NB4 (cell line): ENCODE data around the gene SEPTIN8.
"Not testable (repeated sequence)": the region's sequence is repeated elsewhere in the genome, so short reads cannot be mapped to it uniquely, and the experiment has no call there.

Experiments used
- DNase-seq: peaks from one replicate; pipeline ENCODE4 v3.0.0; 2010; ENCODE audit warnings: low read depth
- H3K4me3 ChIP-seq: one replicate; pipeline ENCODE4 v1.5.1; 2011; ENCODE audit warnings: mild to moderate bottlenecking, low read depth, low read length, moderate library complexity
- CTCF ChIP-seq: IDR thresholded peaks from one replicate; pipeline ENCODE4 v1.5.1; 2012; ENCODE audit warnings: low read depth, low read length
- MAX ChIP-seq: IDR thresholded peaks from 2 replicates; pipeline ENCODE4 v1.6.1; 2011; ENCODE audit warnings: low read depth, low read length
- MYC ChIP-seq: IDR thresholded peaks from 2 replicates; pipeline ENCODE4 v1.6.1; 2011; ENCODE audit warnings: low read depth, low read length
- POLR2A ChIP-seq: IDR thresholded peaks from 2 replicates; pipeline ENCODE4 v1.6.1; 2011; ENCODE audit warnings: mild to moderate bottlenecking; ENCODE audit not compliant: insufficient read length; ENCODE audit errors: extremely low read depth

SEPTIN8 gene

DNA sequence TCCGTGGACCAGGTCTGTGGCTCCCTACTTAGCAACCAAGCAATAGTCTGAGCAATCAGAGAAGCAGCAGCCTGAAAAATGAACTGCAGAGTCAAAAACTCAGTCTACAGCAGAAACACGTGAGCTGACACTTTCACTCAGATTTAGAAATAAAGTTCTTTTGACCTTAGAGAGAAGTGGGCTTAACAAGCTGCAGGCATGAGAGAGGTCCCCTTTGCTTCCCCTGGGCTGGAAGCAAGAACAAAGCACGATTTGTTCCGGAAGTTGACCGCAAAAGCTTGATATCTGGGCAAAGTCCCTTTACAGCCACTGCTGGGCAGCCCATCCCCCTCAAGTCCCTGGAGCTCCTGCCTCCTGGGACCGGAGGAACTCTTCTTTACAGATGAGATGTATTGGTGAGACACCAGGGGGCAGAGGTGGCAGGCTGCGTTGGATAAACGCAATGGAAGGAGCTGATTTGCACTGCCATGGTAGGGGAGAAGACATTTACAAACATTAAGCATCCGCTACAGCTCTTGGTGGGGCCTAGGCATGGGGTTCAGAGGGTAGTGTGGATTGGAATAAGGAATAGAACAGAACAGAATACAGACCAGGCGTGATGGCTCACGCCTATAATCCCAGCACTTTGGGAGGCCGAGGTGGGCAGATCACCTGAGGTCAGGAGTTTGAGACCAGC, 30.3 kb upstream of the SEPTIN8 start:
- peak; percentile 71 for DNase-seq
- H3K4me3 ChIP-seq = no peak overlapping the region
- TF ChIP-seq MAX = no peak
- TF ChIP-seq CTCF = peak; percentile 25

DNA sequence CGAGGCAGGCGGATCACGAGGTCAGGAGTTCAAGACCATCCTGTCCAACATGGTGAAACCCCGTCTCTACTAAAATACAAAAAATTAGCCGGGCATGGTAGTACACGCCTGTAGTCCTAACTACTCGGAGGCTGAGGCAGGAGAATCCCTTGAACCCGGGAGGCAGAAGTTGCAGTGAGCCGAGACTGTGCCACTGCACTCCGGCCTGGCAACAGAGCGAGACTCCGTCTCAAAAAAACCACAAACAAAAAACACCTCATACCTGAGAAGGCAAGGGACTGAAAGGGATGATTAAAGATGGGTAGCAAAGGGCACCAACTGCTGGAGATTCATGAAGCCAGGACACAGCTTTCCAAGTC, 29.7 kb upstream of the SEPTIN8 start:
- not testable (repeated sequence) for DNase-seq, H3K4me3 ChIP-seq

- not testable (repeated sequence) for H3K4me3 ChIP-seq, DNase-seq
These were observed 28.8 kb upstream of the SEPTIN8 start for GRCh38 chr5:132805872-132806271.

DNA sequence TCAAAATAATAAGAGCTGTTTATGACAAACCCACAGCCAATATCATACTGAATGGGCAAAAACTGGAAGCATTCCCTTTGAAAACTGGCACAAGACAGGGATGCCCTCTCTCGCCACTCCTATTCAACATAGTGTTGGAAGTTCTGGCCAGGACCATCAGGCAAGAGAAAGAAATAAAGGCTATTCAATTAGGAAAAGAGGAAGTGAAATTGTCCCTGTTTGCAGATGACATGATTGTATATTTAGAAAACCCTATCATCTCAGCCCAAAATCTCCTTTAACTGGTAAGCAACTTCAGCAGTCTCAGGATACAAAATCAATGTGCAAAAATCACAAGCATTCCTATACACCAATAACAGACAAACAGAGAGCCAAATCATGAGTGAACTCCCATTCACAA, 27.2 kb upstream of the SEPTIN8 start:
- not testable (repeated sequence) for DNase-seq, H3K4me3 ChIP-seq

DNA sequence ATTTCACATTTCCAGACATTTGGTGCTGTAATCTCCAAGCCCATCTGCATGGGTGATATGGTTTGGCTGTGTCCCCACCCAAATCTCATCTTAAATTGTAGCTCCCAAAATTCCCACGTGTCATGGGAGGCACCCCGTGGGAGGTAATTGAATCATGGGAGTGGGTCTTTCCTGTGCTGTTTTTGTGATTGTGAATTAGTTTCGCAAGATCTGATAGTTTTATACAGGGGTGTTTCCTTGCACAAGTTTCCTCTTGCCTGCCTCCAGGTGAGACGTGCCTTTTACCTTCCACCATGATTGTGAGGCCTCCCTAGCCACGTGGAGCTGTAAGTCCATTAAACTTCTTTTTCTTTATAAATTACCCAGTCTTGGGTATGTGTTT, 25.6 kb upstream of the SEPTIN8 start:
- H3K4me3 ChIP-seq, DNase-seq: not testable (repeated sequence)

DNA sequence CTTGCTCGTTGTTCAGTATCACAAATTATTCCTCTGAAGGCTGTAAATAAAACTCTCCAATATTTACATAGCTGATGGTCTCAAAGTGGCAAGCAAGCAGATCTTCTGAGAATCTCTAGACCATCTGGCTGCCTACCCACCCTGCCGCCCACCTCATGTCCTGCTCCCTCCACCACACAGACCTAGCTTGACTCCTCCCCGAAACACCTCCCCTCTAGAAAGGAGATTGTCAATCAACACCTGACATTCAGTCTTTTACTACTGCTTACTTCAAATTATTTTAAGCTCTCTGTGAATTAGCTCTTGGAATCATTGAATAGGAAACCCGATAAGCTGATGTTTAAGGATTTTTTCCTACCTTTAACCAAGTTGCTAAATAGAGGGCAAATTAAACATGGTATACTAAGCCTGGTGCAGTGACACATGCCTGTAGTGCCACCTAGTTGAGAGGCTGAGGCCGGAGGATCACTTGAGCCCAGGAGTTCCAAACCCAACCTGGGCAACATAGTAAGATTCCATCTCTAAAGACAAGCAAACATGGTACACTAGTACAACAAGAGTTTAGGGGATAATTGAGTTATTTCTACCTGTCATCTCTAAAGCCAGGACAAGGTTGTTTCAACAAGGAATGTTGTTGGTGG, 25.1 kb upstream of the SEPTIN8 start:
- no peak for DNase-seq
- TF ChIP-seq CTCF = no peak
- no peak overlapping the region for H3K4me3 ChIP-seq

GRCh38 chr5:132800545-132800944, 23.5 kb upstream of the SEPTIN8 start:
- TF ChIP-seq POLR2A = no peak
- no peak for TF ChIP-seq CTCF
- no peak for TF ChIP-seq MYC
- TF ChIP-seq MAX = no peak
- no peak for DNase-seq
- no peak overlapping the region for H3K4me3 ChIP-seq

GRCh38 chr5:132799392-132799791, 22.4 kb upstream of the SEPTIN8 start:
- no peak for TF ChIP-seq MAX
- no peak for TF ChIP-seq MYC
- TF ChIP-seq CTCF = no peak
- TF ChIP-seq POLR2A = no peak
- no peak overlapping the region for H3K4me3 ChIP-seq
- no peak for DNase-seq
